ENCODE measurements around the gene ACTR3C.

The ACTR3C gene

GRCh38 chr7:150358988-150359621 is 35.8 kb upstream of the ACTR3C start:
- DNase-seq = no peak

GRCh38 chr7:150358433-150358832 is 35.1 kb upstream of the ACTR3C start:
- no peak for DNase-seq

- DNase-seq = peak; percentile 25 to 64 (median 53)
Measured at GRCh38 chr7:150357771-150358427, 34.6 kb upstream of the ACTR3C start.

DNA sequence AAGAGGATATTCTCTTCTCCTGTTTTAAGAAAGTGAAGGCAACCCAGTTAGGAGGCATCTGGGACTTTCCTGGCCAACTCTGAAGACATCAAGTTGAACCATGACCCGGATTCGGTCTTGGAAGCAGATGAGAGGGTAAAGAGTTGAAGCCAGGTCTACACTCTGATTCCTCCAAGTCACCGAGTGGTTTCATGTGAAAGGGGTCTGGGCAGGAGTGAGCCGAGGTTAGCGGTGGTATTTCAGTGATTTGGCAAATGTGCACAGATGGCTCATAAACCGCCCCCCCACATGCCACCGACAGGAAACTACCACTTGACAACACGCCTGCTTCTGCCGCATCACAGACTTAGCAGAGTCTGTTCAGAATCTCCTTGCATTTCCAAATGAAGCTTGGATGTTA is 33.9 kb upstream of the ACTR3C start:
- DNase-seq = peak; percentile 23 to 43 (median 32)

GRCh38 chr7:150356265-150356897 is 33.0 kb upstream of the ACTR3C start:
- peak in 3 of 4 experiments; percentile 43 to 64 (median 48) for DNase-seq

DNA sequence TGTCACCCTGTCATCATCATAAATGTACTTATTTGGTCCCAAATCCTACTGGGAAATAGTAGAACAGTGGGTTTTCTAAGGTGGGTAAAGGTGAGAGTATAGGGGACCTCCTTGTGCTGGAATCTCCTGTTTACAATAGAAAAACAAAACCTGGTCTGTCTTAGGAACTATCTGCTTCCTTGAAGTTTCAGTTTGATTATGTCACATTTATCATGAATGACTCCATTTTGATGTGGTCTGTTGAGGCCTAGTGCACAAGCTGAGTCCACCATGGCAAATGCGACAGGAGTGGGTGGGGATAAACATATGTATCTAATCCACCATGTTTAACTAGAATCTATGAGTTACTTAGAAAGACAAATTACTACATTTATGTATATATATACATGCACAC is 32.3 kb upstream of the ACTR3C start:
- DNase-seq = no peak

DNA sequence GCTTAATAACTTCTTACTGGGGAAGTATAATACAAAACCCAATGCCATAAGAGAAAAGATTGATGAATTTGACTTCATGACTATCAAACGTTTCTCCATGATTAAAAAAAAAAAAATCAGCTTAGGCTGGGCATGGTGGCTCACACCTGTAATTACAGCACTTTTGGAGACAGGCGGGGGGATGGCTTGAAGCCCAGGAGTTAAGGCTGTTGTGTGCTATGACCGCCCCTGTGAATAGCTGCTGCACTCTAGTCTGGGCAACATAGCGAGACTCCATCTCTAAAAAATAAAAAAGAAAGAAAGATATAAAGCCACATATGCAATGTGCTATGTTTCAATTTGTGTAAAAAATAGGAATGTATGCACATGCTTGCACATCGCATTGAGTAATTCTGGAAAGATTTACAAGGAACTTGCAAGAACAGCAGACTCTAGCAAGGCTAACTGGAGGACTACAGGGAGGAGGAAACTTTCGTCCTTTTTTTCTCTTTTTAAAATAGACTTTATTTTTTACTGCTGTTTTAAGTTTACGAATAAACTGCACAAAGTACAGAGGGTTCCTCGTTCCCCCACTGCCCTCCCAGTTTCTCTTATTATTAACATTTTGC is 28.3 kb upstream of the ACTR3C start:
- DNase-seq = peak in 2 of 4 experiments; percentile 36 to 51

- DNase-seq = no peak
Measured at GRCh38 chr7:150346922-150347321, 23.6 kb upstream of the ACTR3C start.

- DNase-seq = no peak
Measured at GRCh38 chr7:150345012-150345411, 21.7 kb upstream of the ACTR3C start.

- no peak for DNase-seq
Measured at GRCh38 chr7:150344299-150344698, 21.0 kb upstream of the ACTR3C start.

DNA sequence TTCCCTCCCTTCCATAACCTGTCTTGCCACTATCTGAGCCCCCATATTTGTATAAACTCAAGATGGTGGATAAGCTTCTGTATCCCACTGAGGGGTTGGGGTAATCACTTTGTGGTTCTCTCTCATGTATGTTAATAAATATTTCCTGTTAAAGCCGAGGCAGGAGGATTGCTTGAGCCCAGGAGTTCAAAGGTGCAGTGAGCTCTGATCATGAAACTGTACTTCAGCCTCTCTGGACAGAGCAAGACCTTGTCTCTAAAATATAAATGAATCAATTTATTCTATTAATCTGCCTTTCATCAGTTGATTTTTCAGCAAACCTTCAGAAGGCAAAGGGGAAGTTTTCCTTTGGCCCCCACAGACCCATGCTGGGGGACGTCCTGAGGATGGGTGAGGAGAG is 19.9 kb upstream of the ACTR3C start:
- no peak for DNase-seq

- no peak for DNase-seq
Measured at GRCh38 chr7:150342121-150342408, 18.7 kb upstream of the ACTR3C start.

DNA sequence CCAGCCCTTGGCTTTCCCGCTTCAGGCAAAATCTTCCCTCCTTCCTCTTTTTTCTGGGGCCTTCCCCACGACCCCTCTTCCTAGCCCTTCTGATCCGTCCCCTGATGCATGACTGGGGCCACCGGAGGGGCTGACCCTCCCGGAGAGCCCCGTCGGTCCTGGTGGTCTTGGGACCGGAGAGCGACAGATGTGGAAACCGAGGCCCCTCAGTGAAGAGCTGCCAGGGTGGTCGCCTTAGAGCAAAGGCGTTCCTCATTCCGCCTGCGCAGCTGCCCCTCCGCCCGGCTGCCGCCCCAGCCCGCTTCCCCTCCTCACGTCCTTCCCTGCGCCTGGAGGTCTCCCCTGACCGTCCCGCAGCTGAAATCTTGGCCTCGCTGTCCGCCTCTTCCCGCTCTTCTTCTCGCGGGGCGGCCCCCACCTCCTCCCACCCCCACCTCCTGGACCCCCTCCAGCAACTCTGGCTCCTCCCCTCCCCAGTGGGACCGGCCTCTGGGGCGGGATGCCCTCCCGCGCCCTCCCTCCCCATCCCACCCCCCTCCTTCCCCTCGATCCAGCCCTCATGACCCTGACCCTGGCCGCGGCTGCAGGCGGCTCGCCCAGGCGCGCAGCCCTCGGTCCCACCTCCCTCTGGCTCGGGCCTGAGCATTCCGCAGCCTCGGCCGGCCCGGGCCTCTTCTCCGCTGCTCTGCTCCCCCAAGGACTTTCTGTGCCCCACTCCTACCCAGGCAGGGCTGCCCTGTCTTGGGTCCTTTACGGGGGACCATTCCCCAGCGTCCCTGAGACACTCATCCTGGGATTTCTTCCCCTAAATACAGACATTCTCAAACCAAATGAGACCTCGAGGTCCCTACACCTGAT is 18.1 kb upstream of the ACTR3C start, which contains the start of gene RARRES2:
Gene RARRES2, minus strand, starts transcription at position 367 of the 858 bp plus-strand sequence. CDS start 1,020 bp downstream, outside the sequence.
- DNase-seq = no peak

- no peak for DNase-seq
Measured at GRCh38 chr7:150340875-150341262, 17.5 kb upstream of the ACTR3C start.

- peak in 1 of 4 experiments; percentile 56 for DNase-seq
Measured at GRCh38 chr7:150340024-150340749, 16.8 kb upstream of the ACTR3C start.

GRCh38 chr7:150339409-150339809 is 16.1 kb upstream of the ACTR3C start:
- no peak for DNase-seq

- no peak for DNase-seq
Measured at GRCh38 chr7:150338166-150338829, 15.0 kb upstream of the ACTR3C start.

DNA sequence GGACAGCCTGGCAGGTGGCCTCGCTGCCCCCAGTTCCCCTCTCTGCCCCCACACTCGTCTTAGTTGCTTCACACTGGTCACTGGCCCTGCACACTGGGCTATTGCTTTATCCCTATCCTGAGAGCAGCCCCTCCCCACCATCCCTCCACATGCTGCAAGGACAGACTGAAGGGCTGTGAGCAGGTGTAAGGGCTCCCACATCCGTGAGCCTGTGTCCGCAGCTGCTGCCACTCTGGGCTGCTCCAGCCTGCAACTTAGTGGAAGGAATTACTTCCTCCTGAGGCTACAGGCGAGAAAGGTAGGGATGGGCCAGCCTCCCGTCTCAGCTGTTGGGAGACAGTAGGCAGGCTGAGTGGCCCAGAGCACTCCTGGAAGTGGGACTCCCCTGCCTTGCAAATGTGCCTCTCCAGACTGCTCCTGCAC is 14.3 kb upstream of the ACTR3C start:
- DNase-seq = no peak

- no peak for DNase-seq
Measured at GRCh38 chr7:150337179-150337578, 13.8 kb upstream of the ACTR3C start.

DNA sequence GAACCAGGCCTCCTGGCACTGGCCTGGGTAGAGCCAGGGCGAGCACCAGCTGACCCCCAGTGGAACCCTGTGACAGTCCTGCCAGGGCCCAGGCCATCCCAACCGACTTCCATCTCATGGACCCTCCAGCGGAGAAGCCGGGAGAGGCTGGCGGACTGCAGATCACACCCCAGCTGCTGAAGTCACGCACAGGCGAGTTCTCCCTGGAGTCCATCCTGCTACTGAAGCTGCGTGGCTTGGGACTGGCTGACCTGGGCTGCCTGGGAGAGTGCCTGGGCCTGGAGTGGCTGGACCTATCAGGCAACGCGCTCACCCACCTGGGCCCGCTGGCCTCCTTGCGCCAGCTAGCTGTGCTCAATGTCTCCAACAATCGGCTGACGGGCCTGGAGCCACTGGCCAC is 13.4 kb upstream of the ACTR3C start:
- DNase-seq = no peak

GRCh38 chr7:150335774-150336112 is 12.4 kb upstream of the ACTR3C start:
- DNase-seq = no peak
